Neutrophil (primary cell): ENCODE results near the gene DNMBP.

Experiments
- H3K27ac ChIP-seq: fragments of 200-600 bp; sonication (generic); 2 replicates; pipeline ENCODE4 v1.5.1; 2016; ENCODE audit warnings: mild to moderate bottlenecking, moderate library complexity
- H3K27me3 ChIP-seq: fragments of 200-600 bp; sonication (generic); 2 replicates; pipeline ENCODE4 v1.6.0; 2016; ENCODE audit warnings: mild to moderate bottlenecking
- H3K36me3 ChIP-seq: fragments of 200-600 bp; sonication (generic); 2 replicates; pipeline ENCODE4 v1.5.1; 2017
- H3K4me1 ChIP-seq, 2 experiments: fragments of 200-600 bp in 1 of 2; sonication (generic) in 1 of 2; 1 replicate in 1 of 2; 2 replicates in 1 of 2; pipeline versions ENCODE4 v1.5.1 to v1.6.1; 2013 to 2016; ENCODE audit warnings: low read depth in 1 of 2, low read length in 1 of 2, mild to moderate bottlenecking in 1 of 2, moderate library complexity in 1 of 2; ENCODE audit not compliant: control insufficient read depth in 1 of 2, insufficient read depth in 1 of 2
- H3K4me3 ChIP-seq, 2 experiments: fragments of 200-600 bp in 1 of 2; sonication (generic) in 1 of 2; 1 replicate in 1 of 2; 2 replicates in 1 of 2; pipeline ENCODE4 v1.5.1; 2013 to 2016; ENCODE audit warnings: low read depth in 1 of 2, low read length in 1 of 2, mild to moderate bottlenecking in 1 of 2, moderate library complexity in 1 of 2
- H3K9me3 ChIP-seq: fragments of 200-600 bp; sonication (generic); 2 replicates; pipeline ENCODE4 v1.5.1; 2016
- CTCF ChIP-seq: fragments of 200-600 bp; sonication (generic); IDR thresholded peaks from 2 replicates; pipeline ENCODE4 v1.5.1; 2016; ENCODE audit warnings: antibody characterized with exemption

DNMBP gene

GRCh38 chr10:99945263-99945662 is 64.5 kb downstream of the DNMBP start:
- H3K27me3 ChIP-seq: no peaks in the 10 kb centered on the region
- no peaks in the 10 kb centered on the region for H3K4me1 ChIP-seq
- H3K4me3 ChIP-seq: no peak overlapping the region
- H3K27ac ChIP-seq: no peak overlapping the region
- no peaks in the 10 kb centered on the region for H3K9me3 ChIP-seq
- no peaks in the 10 kb centered on the region for H3K36me3 ChIP-seq
- TF ChIP-seq CTCF: no peak

GRCh38 chr10:99944860-99945259 is 64.9 kb downstream of the DNMBP start:
- Histone ChIP-seq H3K36me3 (no peaks in the 10 kb centered on the region), H3K27me3 (no peaks in the 10 kb centered on the region), H3K4me1 (no peaks in the 10 kb centered on the region), H3K9me3 (no peaks in the 10 kb centered on the region), H3K27ac (no peak overlapping the region), H3K4me3 (no peak overlapping the region)
- no peak for TF ChIP-seq CTCF

GRCh38 chr10:99943908-99944307 is 65.8 kb downstream of the DNMBP start:
- Histone ChIP-seq H3K27ac (no peak overlapping the region), H3K27me3 (no peaks in the 10 kb centered on the region), H3K9me3 (no peaks in the 10 kb centered on the region), H3K4me1 (no peaks in the 10 kb centered on the region), H3K4me3 (no peak overlapping the region), H3K36me3 (no peaks in the 10 kb centered on the region)
- TF ChIP-seq CTCF: no peak

GRCh38 chr10:99941942-99942820 is 67.6 kb downstream of the DNMBP start:
- Histone ChIP-seq H3K36me3 (peaks cover 5% of the 10 kb centered on the region), H3K27me3 (no peaks in the 10 kb centered on the region), H3K27ac (no peak overlapping the region), H3K4me1 (no peaks in the 10 kb centered on the region), H3K9me3 (no peaks in the 10 kb centered on the region), H3K4me3 (no peak overlapping the region)
- no peak for TF ChIP-seq CTCF

DNA sequence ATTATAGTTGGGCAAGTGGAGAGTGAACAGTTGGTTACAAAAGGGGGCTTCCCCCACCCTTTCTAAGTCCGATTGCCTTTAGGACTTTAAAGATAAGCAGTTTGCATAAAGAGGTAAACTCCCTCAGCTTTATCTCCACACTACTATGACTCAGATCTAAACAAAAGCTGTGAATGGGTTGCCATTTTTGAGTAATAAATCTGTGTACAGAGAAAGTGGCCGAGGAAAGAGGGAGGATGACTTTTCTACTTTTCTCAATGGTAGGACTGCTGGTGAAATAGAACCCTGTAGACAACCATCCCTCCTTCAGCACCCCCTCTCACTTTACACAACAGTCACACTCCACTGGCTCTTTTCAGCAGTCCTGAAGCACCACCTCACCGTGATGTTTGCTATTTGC is 71.2 kb downstream of the DNMBP start:
- Histone ChIP-seq H3K9me3 (no peaks in the 10 kb centered on the region), H3K4me3 (no peak overlapping the region), H3K4me1 (no peaks in the 10 kb centered on the region), H3K27me3 (no peaks in the 10 kb centered on the region), H3K36me3 (peaks cover 5% of the 10 kb centered on the region), H3K27ac (no peak overlapping the region)
- TF ChIP-seq CTCF: no peak
